Ectodermal cell (in vitro differentiated cells): ENCODE results near the gene PLPP2.

Experiments
- H3K27ac ChIP-seq: 2 replicates; pipeline ENCODE4 v1.7.0; 2013; ENCODE audit warnings: mild to moderate bottlenecking, low read depth, low read length; ENCODE audit not compliant: insufficient read depth, poor library complexity, severe bottlenecking
- H3K27me3 ChIP-seq: 2 replicates; pipeline ENCODE4 v1.7.0; 2013; ENCODE audit warnings: mild to moderate bottlenecking, low read length; ENCODE audit not compliant: insufficient read depth, control insufficient read depth, poor library complexity, severe bottlenecking
- H3K36me3 ChIP-seq: one replicate; pipeline ENCODE4 v1.7.0; 2013; ENCODE audit warnings: low read length; ENCODE audit not compliant: control insufficient read depth, insufficient read depth
- H3K4me1 ChIP-seq: one replicate; pipeline ENCODE4 v1.7.0; 2013; ENCODE audit warnings: low read length; ENCODE audit not compliant: control insufficient read depth, insufficient read depth
- H3K4me3 ChIP-seq: 2 replicates; pipeline ENCODE4 v1.7.0; 2013; ENCODE audit warnings: low read depth, low read length, control low read depth; ENCODE audit not compliant: insufficient read depth
- H3K9me3 ChIP-seq: 2 replicates; pipeline ENCODE4 v1.7.0; 2013; ENCODE audit warnings: mild to moderate bottlenecking, low read length, moderate library complexity; ENCODE audit not compliant: control insufficient read depth
- WGBS, 2 experiments: methylation state at CpG; one replicate each; pipeline ENCODE4 v1.1.7; 2013; ENCODE audit warnings: missing lambda C conversion rate in 2 of 2; 5-methylcytosine and 5-hydroxymethylcytosine counted together

The PLPP2 gene

GRCh38 chr19:317710-318508 lies 26.7 kb upstream of the PLPP2 start:
- Histone ChIP-seq H3K36me3 (peaks cover 42% of the 10 kb centered on the region), H3K4me1 (no peaks in the 10 kb centered on the region), H3K4me3 (no peak overlapping the region), H3K27me3 (no peaks in the 10 kb centered on the region), H3K27ac (no peak overlapping the region), H3K9me3 (no peaks in the 10 kb centered on the region)
- WGBS, 2 experiments = 93 to 94% methylated on average over 10 of the region's 10 CpGs

- peaks cover 34% of the 10 kb centered on the region for H3K36me3 ChIP-seq
- no peaks in the 10 kb centered on the region for H3K27me3 ChIP-seq
- H3K4me3 ChIP-seq = no peak overlapping the region
- 92 to 96% methylated on average over 8 of the region's 8 CpGs for WGBS, 2 experiments
- H3K9me3 ChIP-seq = no peaks in the 10 kb centered on the region
- no peaks in the 10 kb centered on the region for H3K4me1 ChIP-seq
- no peak overlapping the region for H3K27ac ChIP-seq
Observed at GRCh38 chr19:315811-316210, 24.6 kb upstream of the PLPP2 start.

- Histone ChIP-seq H3K9me3 (no peaks in the 10 kb centered on the region), H3K27ac (no peak overlapping the region), H3K4me1 (no peaks in the 10 kb centered on the region), H3K4me3 (no peak overlapping the region), H3K27me3 (no peaks in the 10 kb centered on the region), H3K36me3 (peaks cover 29% of the 10 kb centered on the region)
- WGBS, 2 experiments = 94% methylated on average over 22 of the region's 22 CpGs
Observed at GRCh38 chr19:313988-314815, 23.0 kb upstream of the PLPP2 start.

DNA sequence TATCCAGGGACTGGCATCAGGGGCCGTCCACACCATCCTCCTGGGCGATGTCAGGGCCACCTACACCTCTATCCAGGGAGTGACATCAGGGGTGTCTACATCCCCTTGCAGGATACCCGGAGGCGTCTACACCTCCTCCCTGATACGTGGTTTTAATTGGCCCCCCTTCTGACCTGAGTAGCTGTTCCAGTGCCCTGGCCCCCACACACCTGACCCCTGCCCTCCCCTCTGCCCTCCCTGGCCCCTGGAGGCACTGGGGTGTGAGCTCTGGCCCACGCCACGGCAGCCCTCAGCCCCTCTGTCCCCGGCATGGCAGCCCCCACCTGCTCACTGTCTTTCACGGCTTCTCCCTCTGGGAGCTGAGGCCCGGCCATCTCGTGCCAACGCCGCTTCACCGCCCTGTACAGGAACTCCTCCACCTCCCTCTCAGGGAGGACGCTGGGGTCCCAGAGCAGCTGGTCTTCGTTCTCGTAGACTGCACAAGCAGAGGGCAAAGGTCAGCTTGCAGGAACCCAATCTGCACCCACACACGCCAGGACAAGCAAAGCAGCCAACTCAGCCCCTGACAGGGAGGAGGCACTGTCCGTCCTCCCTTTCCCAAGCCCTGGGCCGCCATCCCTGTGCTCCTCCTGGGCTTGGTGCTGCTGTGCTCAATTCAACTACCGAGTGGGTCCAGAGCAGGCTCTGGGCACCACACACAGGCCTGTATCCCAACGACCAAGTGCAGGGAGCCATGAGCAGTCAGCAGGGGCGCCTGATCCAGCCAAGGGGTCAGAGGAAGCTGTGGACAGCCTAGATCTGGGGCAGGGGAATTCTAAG lies 22.2 kb upstream of the PLPP2 start:
- H3K36me3 ChIP-seq = peaks cover 28% of the 10 kb centered on the region
- no peaks in the 10 kb centered on the region for H3K27me3 ChIP-seq
- no peaks in the 10 kb centered on the region for H3K4me1 ChIP-seq
- H3K4me3 ChIP-seq = no peak overlapping the region
- WGBS, 2 experiments = 91 to 94% methylated on average over 23 of the region's 23 CpGs
- no peaks in the 10 kb centered on the region for H3K9me3 ChIP-seq
- H3K27ac ChIP-seq = no peak overlapping the region

DNA sequence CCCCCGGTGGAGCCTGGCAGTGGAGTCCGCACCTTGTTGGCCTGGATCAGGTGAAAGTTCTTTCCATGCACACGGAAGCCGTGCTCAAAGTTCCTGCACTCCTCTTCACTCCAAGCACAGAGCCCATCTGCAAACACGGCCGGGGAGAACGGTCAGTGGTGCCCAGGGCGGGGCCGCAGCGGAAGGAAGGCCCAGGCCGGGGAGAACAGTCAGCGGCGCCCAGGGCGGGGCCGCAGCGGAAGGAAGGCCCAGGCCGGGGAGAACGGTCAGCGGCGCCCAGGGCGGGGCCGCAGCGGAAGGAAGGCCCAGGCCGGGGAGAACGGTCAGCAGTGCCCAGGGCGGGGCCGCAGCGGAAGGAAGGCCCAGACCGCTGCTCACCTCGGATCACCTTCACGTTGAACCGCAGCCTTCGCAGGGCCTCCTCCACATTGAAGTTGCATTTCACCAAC lies 20.6 kb upstream of the PLPP2 start:
- 96 to 97% methylated on average over 33 of the region's 33 CpGs for WGBS, 2 experiments
- Histone ChIP-seq H3K27me3 (no peaks in the 10 kb centered on the region), H3K36me3 (peaks cover 33% of the 10 kb centered on the region), H3K27ac (no peak overlapping the region), H3K4me1 (no peaks in the 10 kb centered on the region), H3K4me3 (no peak overlapping the region), H3K9me3 (no peaks in the 10 kb centered on the region)

DNA sequence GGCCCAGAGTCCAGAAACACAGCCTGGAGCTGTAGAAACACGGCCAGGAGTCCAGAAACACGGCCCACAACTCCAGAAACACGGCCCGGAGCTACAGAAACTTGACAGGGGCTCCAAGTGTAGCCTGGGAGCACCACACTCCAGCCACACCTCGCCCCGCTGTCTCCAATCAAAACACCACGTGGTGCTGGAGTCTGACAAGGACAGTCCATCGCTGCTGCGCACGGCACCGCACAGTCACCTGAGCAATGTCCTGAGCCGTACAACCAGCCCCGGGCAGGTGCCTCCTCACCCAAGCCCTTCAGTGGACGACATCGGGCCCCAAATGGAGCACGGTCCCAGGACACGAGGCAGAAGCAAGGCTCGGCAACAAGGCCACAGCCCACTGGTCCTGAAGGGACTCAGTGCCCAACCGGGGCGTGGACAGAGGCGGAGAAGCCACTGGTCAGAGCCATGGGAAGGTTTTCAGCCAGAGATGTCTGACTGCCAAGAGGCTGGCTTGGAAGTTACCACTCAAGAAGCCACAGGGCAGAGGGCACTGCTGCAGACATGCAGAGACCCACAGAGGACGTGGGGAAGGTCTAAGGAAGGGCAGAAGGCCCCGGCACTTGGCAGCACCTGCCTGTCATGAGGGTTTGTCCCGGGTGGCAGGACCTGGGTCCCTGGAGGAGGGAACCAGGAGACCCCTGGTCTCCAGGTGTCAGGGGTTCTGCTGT lies 19.7 kb upstream of the PLPP2 start:
- Histone ChIP-seq H3K4me3 (no peak overlapping the region), H3K9me3 (no peaks in the 10 kb centered on the region), H3K27ac (no peak overlapping the region), H3K27me3 (no peaks in the 10 kb centered on the region), H3K4me1 (no peaks in the 10 kb centered on the region), H3K36me3 (peaks cover 37% of the 10 kb centered on the region)
- 95% methylated on average over 24 of the region's 24 CpGs for WGBS, 2 experiments

GRCh38 chr19:310141-310651 lies 19.0 kb upstream of the PLPP2 start:
- Histone ChIP-seq H3K4me1 (no peaks in the 10 kb centered on the region), H3K9me3 (no peaks in the 10 kb centered on the region), H3K36me3 (peaks cover 37% of the 10 kb centered on the region), H3K4me3 (no peak overlapping the region), H3K27me3 (no peaks in the 10 kb centered on the region), H3K27ac (no peak overlapping the region)
- WGBS, 2 experiments = 74% methylated on average over 30 of the region's 30 CpGs

- WGBS, 2 experiments = 96% methylated on average over 14 of the region's 14 CpGs
- no peaks in the 10 kb centered on the region for H3K9me3 ChIP-seq
- H3K4me3 ChIP-seq = no peak overlapping the region
- no peaks in the 10 kb centered on the region for H3K4me1 ChIP-seq
- H3K27me3 ChIP-seq = no peaks in the 10 kb centered on the region
- H3K27ac ChIP-seq = no peak overlapping the region
- peaks cover 34% of the 10 kb centered on the region for H3K36me3 ChIP-seq
Observed at GRCh38 chr19:309206-309565, 18.0 kb upstream of the PLPP2 start.

- WGBS, 2 experiments = 95 to 96% methylated on average over 48 of the region's 48 CpGs
- H3K27ac ChIP-seq = no peak overlapping the region
- H3K36me3 ChIP-seq = peaks cover 29% of the 10 kb centered on the region
- no peaks in the 10 kb centered on the region for H3K4me1 ChIP-seq
- H3K27me3 ChIP-seq = no peaks in the 10 kb centered on the region
- no peak overlapping the region for H3K4me3 ChIP-seq
- no peaks in the 10 kb centered on the region for H3K9me3 ChIP-seq
Observed at GRCh38 chr19:308471-309205, 17.4 kb upstream of the PLPP2 start.
